MM.1S (cell line): ENCODE measurements around the gene KCNH1.

Experiments used
- DNase-seq: peaks from one replicate; pipeline ENCODE4 v3.0.0-alpha.2; 2015
- H2AFZ ChIP-seq: fragments of 300-600 bp; sonication (generic); 2 replicates; pipeline ENCODE4 v1.6.0; 2016; ENCODE audit warnings: antibody characterized with exemption, low read length
- H3F3A ChIP-seq: fragments of 300-600 bp; sonication (generic); 2 replicates; pipeline ENCODE4 v1.6.1; 2016; ENCODE audit warnings: mild to moderate bottlenecking, antibody characterized with exemption, low read length, moderate library complexity, mixed read lengths; ENCODE audit not compliant: insufficient read depth
- H3K27ac ChIP-seq: fragments of 300-600 bp; sonication (generic); 2 replicates; pipeline ENCODE4 v1.5.1; 2016; ENCODE audit warnings: mild to moderate bottlenecking, low read length
- H3K27me3 ChIP-seq: fragments of 300-600 bp; sonication (generic); replicated peaks from 2 replicates; pipeline ENCODE4 v1.6.0; 2016; ENCODE audit warnings: low read length; ENCODE audit not compliant: insufficient read depth
- H3K36me3 ChIP-seq: fragments of 300-600 bp; sonication (generic); replicated peaks from 2 replicates; pipeline ENCODE4 v1.6.1; 2016; ENCODE audit warnings: mild to moderate bottlenecking, low read length, mixed read lengths; ENCODE audit not compliant: insufficient read depth
- H3K4me1 ChIP-seq: fragments of 300-600 bp; sonication (generic); 2 replicates; pipeline ENCODE4 v1.6.1; 2016; ENCODE audit warnings: low read length, mixed read lengths
- H3K4me2 ChIP-seq: fragments of 300-600 bp; sonication (generic); 2 replicates; pipeline ENCODE4 v1.6.0; 2016; ENCODE audit warnings: low read depth, low read length
- H3K4me3 ChIP-seq: fragments of 300-600 bp; sonication (generic); 2 replicates; pipeline ENCODE4 v1.5.1; 2016; ENCODE audit warnings: low read length, mixed read lengths
- H3K79me2 ChIP-seq: fragments of 300-600 bp; sonication (generic); 2 replicates; pipeline ENCODE4 v1.6.1; 2016; ENCODE audit warnings: mixed run types, low read length, mixed read lengths
- H3K9ac ChIP-seq: fragments of 300-600 bp; sonication (generic); 2 replicates; pipeline ENCODE4 v1.6.1; 2016; ENCODE audit warnings: low read length, mixed read lengths
- H3K9me2 ChIP-seq: fragments of 300-600 bp; sonication (generic); replicated peaks from 2 replicates; pipeline ENCODE4 v1.6.1; 2016; ENCODE audit warnings: mild to moderate bottlenecking, low read length, mixed read lengths; ENCODE audit not compliant: insufficient read depth
- H3K9me3 ChIP-seq: fragments of 300-600 bp; sonication (generic); replicated peaks from 2 replicates; pipeline ENCODE4 v1.6.1; 2016; ENCODE audit warnings: mild to moderate bottlenecking, low read length, mixed read lengths; ENCODE audit not compliant: insufficient read depth
- H4K20me1 ChIP-seq: fragments of 300-600 bp; sonication (generic); 2 replicates; pipeline ENCODE4 v1.6.1; 2016; ENCODE audit warnings: mild to moderate bottlenecking, low read length, moderate library complexity, mixed read lengths; ENCODE audit not compliant: insufficient read depth
- CTCF ChIP-seq: fragments of 300-600 bp; sonication (generic); IDR thresholded peaks from 2 replicates; pipeline ENCODE4 v1.5.1; 2016; ENCODE audit warnings: antibody characterized with exemption, low read length, mixed read lengths
- EZH2 ChIP-seq: fragments of 300-600 bp; sonication (generic); optimal IDR thresholded peaks from 2 replicates; pipeline ENCODE3; 2017; ENCODE audit warnings: low read depth, mild to moderate bottlenecking, antibody characterized with exemption, low read length, mixed read lengths
- EZH2phosphoT487 ChIP-seq: fragments of 300-600 bp; sonication (generic); IDR thresholded peaks from 2 replicates; pipeline ENCODE4 v1.6.1; 2018; ENCODE audit warnings: antibody characterized with exemption, low read length

The KCNH1 gene

DNA sequence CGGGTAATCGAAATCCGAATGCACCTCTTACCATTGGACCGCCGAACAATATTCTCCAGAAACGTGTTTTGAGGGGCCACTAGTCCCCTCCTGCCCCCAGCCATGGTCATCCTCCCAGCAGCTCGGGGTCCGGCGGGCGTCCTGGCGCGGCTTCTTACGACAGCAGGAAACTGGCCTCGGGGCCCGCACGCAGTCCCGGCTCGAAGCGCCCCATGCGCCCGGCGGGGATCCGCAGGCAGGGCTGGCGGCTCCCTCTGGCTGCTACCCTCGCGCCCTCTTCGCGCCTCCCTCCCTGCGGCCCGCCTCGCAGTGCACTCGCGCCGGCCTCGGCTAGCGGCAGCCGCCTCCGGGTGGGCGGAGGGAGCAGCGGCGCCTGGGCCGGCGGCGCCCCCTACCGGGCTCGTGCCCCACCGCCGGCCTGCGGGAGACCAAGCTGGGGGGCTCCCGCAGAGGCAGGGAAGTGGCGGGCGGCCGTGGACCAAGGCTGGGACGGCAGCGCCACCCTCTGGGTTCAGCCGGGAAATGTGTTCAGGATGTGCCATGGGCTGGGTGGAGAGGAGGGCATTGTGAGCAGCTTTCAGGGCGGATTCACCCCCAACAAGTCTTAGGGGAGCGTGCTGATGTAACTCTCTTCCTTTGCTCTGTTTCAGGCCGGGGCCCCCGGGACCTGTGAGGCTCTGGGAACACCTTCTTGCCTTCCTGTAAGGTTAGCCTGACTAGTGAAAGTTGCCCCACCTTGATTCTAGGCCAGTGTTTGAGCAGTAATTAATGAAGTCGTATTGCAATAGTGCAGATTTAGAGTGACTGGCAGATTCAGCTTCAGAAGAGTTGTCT is at the start of gene KCNH1:
Gene KCNH1, minus strand, starts transcription at position 313 of the 834 bp plus-strand sequence. Its CDS starts 203 bp downstream, at position 110.
- Histone ChIP-seq H3K36me3 (no peaks in the 10 kb centered on the region), H3F3A (no peaks in the 10 kb centered on the region), H3K4me1 (no peaks in the 10 kb centered on the region), H3K4me3 (peak within 1 kb of the TSS; percentile 64), H3K79me2 (no peaks in the 10 kb centered on the region), H3K9ac (peak within 1 kb of the TSS; percentile 31; the same call in 1 of the 2 replicates), H4K20me1 (no peaks in the 10 kb centered on the region), H3K4me2 (peak within 1 kb of the TSS; percentile 98), H3K9me3 (no peaks in the 10 kb centered on the region), H2AFZ (peak within 1 kb of the TSS; percentile 86), H3K27me3 (no peaks in the 10 kb centered on the region), H3K9me2 (no peaks in the 10 kb centered on the region), H3K27ac (no peak within 1 kb of the TSS)
- peak; percentile 93 for DNase-seq
- TF ChIP-seq CTCF (peak; percentile 98), EZH2phosphoT487 (no peak)

DNA sequence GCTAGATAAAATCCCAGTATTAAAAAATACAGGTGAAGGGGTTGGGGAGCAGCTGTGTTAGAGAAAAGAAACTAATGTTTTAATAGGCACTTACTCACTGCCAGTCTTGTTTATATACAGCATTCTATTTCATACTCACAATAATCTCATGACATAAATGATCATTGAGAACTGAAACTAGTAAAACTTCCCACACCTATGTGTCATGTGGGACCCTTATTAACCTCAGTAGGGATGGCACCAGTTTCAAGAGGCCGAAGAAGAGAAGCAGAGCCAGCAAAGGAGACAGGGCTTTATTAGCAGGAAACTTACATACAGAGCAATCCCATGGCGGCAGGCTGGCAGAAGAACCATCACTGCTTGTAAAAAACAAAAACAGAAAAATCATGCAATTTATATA is 48.8 kb upstream of the KCNH1 start:
- Histone ChIP-seq H3K27ac (no peak overlapping the region), H3K9ac (no peak overlapping the region), H4K20me1 (no peaks in the 10 kb centered on the region)

GRCh38 chr1:211174375-211174774 is 40.4 kb upstream of the KCNH1 start:
- H3K36me3 ChIP-seq, result no peaks in the 10 kb centered on the region
- DNase-seq, result no peak
- H3K79me2 ChIP-seq, result no peaks in the 10 kb centered on the region

More for the DNA sequence above, 48.8 kb upstream of the KCNH1 start:
- H3K4me3 ChIP-seq, result no peak overlapping the region
- H2AFZ ChIP-seq, result no peak overlapping the region
- H3K4me2 ChIP-seq, result no peak overlapping the region
- no peak for TF ChIP-seq EZH2phosphoT487
- no peak for TF ChIP-seq EZH2
- no peak for TF ChIP-seq CTCF
- no peaks in the 10 kb centered on the region for H3K79me2 ChIP-seq
- H3K9me3 ChIP-seq, result no peaks in the 10 kb centered on the region
- DNase-seq, result no peak
- H3K4me1 ChIP-seq, result no peaks in the 10 kb centered on the region
- H3K27me3 ChIP-seq, result no peaks in the 10 kb centered on the region
- H3K36me3 ChIP-seq, result no peaks in the 10 kb centered on the region
- no peaks in the 10 kb centered on the region for H3K9me2 ChIP-seq
- no peaks in the 10 kb centered on the region for H3F3A ChIP-seq

More at GRCh38 chr1:211174375-211174774, 40.4 kb upstream of the KCNH1 start:
- no peak overlapping the region for H3K9ac ChIP-seq
- H3K27ac ChIP-seq, result no peak overlapping the region
- H2AFZ ChIP-seq, result no peak overlapping the region
- no peaks in the 10 kb centered on the region for H3F3A ChIP-seq
- no peak overlapping the region for H3K4me2 ChIP-seq
- H3K9me3 ChIP-seq, result no peaks in the 10 kb centered on the region
- no peaks in the 10 kb centered on the region for H4K20me1 ChIP-seq
- no peaks in the 10 kb centered on the region for H3K9me2 ChIP-seq
- no peaks in the 10 kb centered on the region for H3K4me1 ChIP-seq
- no peaks in the 10 kb centered on the region for H3K27me3 ChIP-seq
- TF ChIP-seq EZH2 (no peak), CTCF (no peak), EZH2phosphoT487 (no peak)
- H3K4me3 ChIP-seq, result no peak overlapping the region
